ENCODE measurements around the gene RAET1L. TPM values are rescaled to one million over a fixed set of nuclear protein-coding genes. Genes with fewer than 3 reads are reported as not detected.
"Not testable (repeated sequence)": the region's sequence is repeated elsewhere in the genome, so short reads cannot be mapped to it uniquely, and the experiment has no call there.

Gene RAET1L
- total and polyA plus RNA-seq, 9 of the 15 experiments (the other 6 are each of a cell fraction or from before 2014, with no cell fraction given), result not detected

- POLR2A ChIA-PET, result interaction anchor here (1.3 kb wide), 1 partner anchor 25 kb away, joined by 4 read pairs; no protein-coding TSS in a partner anchor
- intact Hi-C loops (cut with micrococcal nuclease); H3K4me3 ChIP-seq; DNase-seq (ENCODE audit: extremely low read depth in 1 of 4, low spot score in 3 of 4); H2AFZ ChIP-seq (ENCODE audit: low read depth, low read length); H3K4me2 ChIP-seq (ENCODE audit: insufficient read depth, low read length); H3K4me1 ChIP-seq (replicated peaks in 1 of 2; ENCODE audit: control insufficient read depth in 2 of 2, insufficient read depth in 2 of 2, low read length in 2 of 2); H4K20me1 ChIP-seq (replicated peaks; ENCODE audit: control insufficient read depth, insufficient read depth, low read length); H3K9me3 ChIP-seq (replicated peaks; ENCODE audit: control insufficient read depth, insufficient read depth, low read depth, low read length); FAIRE-seq; CTCF ChIA-PET (ENCODE audit: low intra/inter-chr PET ratio); H3K27ac ChIP-seq (ENCODE audit: extremely low read depth, low read depth, low read length); H3K9me1 ChIP-seq (ENCODE audit: control insufficient read depth, insufficient read depth, low read length); H3K36me3 ChIP-seq (ENCODE audit: control insufficient read depth, insufficient read depth, low read length); H3K79me2 ChIP-seq (ENCODE audit: control insufficient read depth, insufficient read depth, low read length); BruUV-seq (replicated peaks); H3K9ac ChIP-seq (ENCODE audit: insufficient read depth in 1 of 2, low read depth in 2 of 2, low read length in 2 of 2): not testable (repeated sequence)
- in situ Hi-C loops (cut with MboI), result loop anchor here (25.0 kb wide), 1 partner anchor 752 kb away; no protein-coding TSS in a partner anchor
- 3% methylated on average over 7 of the region's 7 CpGs for WGBS (ENCODE audit: insufficient coverage, low coverage, missing lambda C conversion rate)
- peak; percentile 59 for ATAC-seq
- peaks cover 53 to 70% of the 10 kb centered on the region in 2 experiments for H3K27me3 ChIP-seq (ENCODE audit: control insufficient read depth in 2 of 2, insufficient read depth in 2 of 2, low read length in 2 of 2)
- TF ChIP-seq BHLHE40 (IDR thresholded peaks at IDR 0.05; ENCODE audit: low read length), result peak; percentile 36; the same call in 1 of the 2 replicates
Measured at GRCh38 chr6:150059973-150060372, 34.6 kb upstream of the RAET1L start.

GRCh38 chr6:150058986-150059385 is 33.7 kb upstream of the RAET1L start:
- WGBS (ENCODE audit: insufficient coverage, low coverage, missing lambda C conversion rate), result 6% methylated on average over 6 of the region's 6 CpGs
- FAIRE-seq (no peak), ATAC-seq (no peak), DNase-seq (ENCODE audit: extremely low read depth in 1 of 4, low spot score in 3 of 4) (no peak)
- ChIA-PET POLR2A (interaction anchor here (1.3 kb wide), 1 partner anchor 24 kb away, joined by 4 read pairs; no protein-coding TSS in a partner anchor), CTCF (ENCODE audit: low intra/inter-chr PET ratio) (no interaction called here)
- H4K20me1 ChIP-seq (replicated peaks; ENCODE audit: control insufficient read depth, insufficient read depth, low read length), result 0 out of 2 replicates have a peak, but pooled peaks cover 4% of the 10 kb centered on the region
- H2AFZ ChIP-seq (ENCODE audit: low read depth, low read length), result no peak overlapping the region
- no peak overlapping the region for H3K4me2 ChIP-seq (ENCODE audit: insufficient read depth, low read length)
- in situ Hi-C loops (cut with MboI), result loop anchor here (25.0 kb wide), 1 partner anchor 753 kb away; no protein-coding TSS in a partner anchor
- H3K9ac ChIP-seq (ENCODE audit: insufficient read depth in 1 of 2, low read depth in 2 of 2, low read length in 2 of 2), result no peak overlapping the region
- peaks cover 60 to 70% of the 10 kb centered on the region in 2 experiments for H3K27me3 ChIP-seq (ENCODE audit: control insufficient read depth in 2 of 2, insufficient read depth in 2 of 2, low read length in 2 of 2)
- no peaks in the 10 kb centered on the region for H3K79me2 ChIP-seq (ENCODE audit: control insufficient read depth, insufficient read depth, low read length)
- no peaks in the 10 kb centered on the region for H3K36me3 ChIP-seq (ENCODE audit: control insufficient read depth, insufficient read depth, low read length)
- no TSS peak for BruUV-seq (replicated peaks)
- H3K27ac ChIP-seq (ENCODE audit: extremely low read depth, low read depth, low read length), result no peak overlapping the region
- H3K9me3 ChIP-seq (replicated peaks; ENCODE audit: control insufficient read depth, insufficient read depth, low read depth, low read length), result no peaks in the 10 kb centered on the region; the same call in 1 of the 2 replicates
- intact Hi-C loops (cut with micrococcal nuclease), result no loop called here
- no peaks in the 10 kb centered on the region for H3K9me1 ChIP-seq (ENCODE audit: control insufficient read depth, insufficient read depth, low read length)
- peak; percentile 49; the same call in 1 of the 2 replicates for TF ChIP-seq MCM3 (IDR thresholded peaks at IDR 0.05)
- TF ChIP-seq ZNF592 (IDR thresholded peaks at IDR 0.05), result no peak
- no peak for TF ChIP-seq CGGBP1 (CRISPR knock-in tag; IDR thresholded peaks at IDR 0.05)
- peak; percentile 86 for TF ChIP-seq ZNF512 (tag; IDR thresholded peaks at IDR 0.05)
- TF ChIP-seq ZKSCAN8 (CRISPR knock-in tag; IDR thresholded peaks at IDR 0.05), result no peak
- TF ChIP-seq KLF6 (CRISPR knock-in tag; IDR thresholded peaks at IDR 0.05; ENCODE audit: borderline replicate concordance), result no peak
- no peak overlapping the region for H3K4me3 ChIP-seq
- H3K4me1 ChIP-seq (replicated peaks in 1 of 2; ENCODE audit: control insufficient read depth in 2 of 2, insufficient read depth in 2 of 2, low read length in 2 of 2), result peaks cover 0 to 6% of the 10 kb centered on the region in 2 experiments; a peak in 1 of 5 replicates

Measured in K562 (cell line).